A673 (cell line): ENCODE measurements around the gene KIAA0753. TPM values are rescaled to one million over a fixed set of nuclear protein-coding genes. Genes with fewer than 3 reads are reported as not detected.

ENCODE experiments used
- BruUV-seq: library from RNA; stranded (reverse); fragments of 400-500 nt; replicated peaks from 2 replicates; lab custom pipeline; 2021; lab: Mats Ljungman, UMichigan
- CTCF ChIA-PET: fragments of 300-600 bp; sonication (Branson Sonifier 250); formaldehyde crosslinking; loops from one replicate; lab custom pipeline; 2022; ENCODE audit warnings: antibody characterized with exemption; lab: Charles Lee
- POLR2A ChIA-PET: fragments of 300-600 bp; sonication (Branson Sonifier 250); formaldehyde crosslinking; loops from one replicate; lab custom pipeline; 2022; ENCODE audit warnings: antibody characterized with exemption; ENCODE audit not compliant: low non-redundant PET; lab: Charles Lee
- DNase-seq: peaks from one replicate; pipeline ENCODE4 v3.0.0-alpha.2; 2015; ENCODE audit warnings: low spot score
- H3K27ac ChIP-seq: fragments of 200-600 bp; sonication (generic); 2 replicates; pipeline ENCODE4 v1.5.1; 2016; ENCODE audit warnings: mixed run types, low read depth, mild to moderate bottlenecking, mixed read lengths, antibody characterized with exemption, low read length; ENCODE audit not compliant: poor library complexity, severe bottlenecking
- H3K27me3 ChIP-seq: fragments of 200-600 bp; sonication (generic); replicated peaks from 2 replicates; pipeline ENCODE4 v1.6.1; 2017; ENCODE audit warnings: mixed run types, low read depth, mild to moderate bottlenecking, mixed read lengths, antibody characterized with exemption, low read length; ENCODE audit not compliant: insufficient read depth, poor library complexity
- H3K36me3 ChIP-seq: fragments of 200-600 bp; sonication (generic); 2 replicates; pipeline ENCODE4 v1.6.1; 2016; ENCODE audit warnings: mixed run types, mild to moderate bottlenecking, mixed read lengths, antibody characterized with exemption, low read length; ENCODE audit not compliant: insufficient read depth, poor library complexity, severe bottlenecking
- H3K4me1 ChIP-seq: fragments of 200-600 bp; sonication (generic); 2 replicates; pipeline ENCODE4 v1.6.1; 2017; ENCODE audit warnings: mixed run types, mild to moderate bottlenecking, mixed read lengths, antibody characterized with exemption, low read length; ENCODE audit not compliant: insufficient read depth, poor library complexity, severe bottlenecking
- H3K4me3 ChIP-seq: fragments of 200-600 bp; sonication (generic); 2 replicates; pipeline ENCODE4 v1.5.1; 2016; ENCODE audit warnings: low read depth, mixed run types, mild to moderate bottlenecking, mixed read lengths, low read length; ENCODE audit not compliant: poor library complexity, severe bottlenecking
- H3K9me3 ChIP-seq: fragments of 200-600 bp; sonication (generic); 2 replicates; pipeline ENCODE4 v1.6.1; 2016; ENCODE audit warnings: mixed run types, low read depth, mild to moderate bottlenecking, mixed read lengths, antibody characterized with exemption, low read length; ENCODE audit not compliant: poor library complexity, severe bottlenecking
- CTCF ChIP-seq: fragments of 300-800, 200-600 bp; sonication (generic); conservative IDR thresholded peaks from 2 replicates; pipeline ENCODE4 v1.5.1; 2017; ENCODE audit warnings: low read depth, mild to moderate bottlenecking, antibody characterized with exemption, low read length, moderate library complexity, mixed read lengths
- EZH2 ChIP-seq: fragments of 200-600 bp; sonication (generic); IDR thresholded peaks from 2 replicates; pipeline ENCODE4 v1.6.1; 2017; ENCODE audit warnings: borderline replicate concordance, low read depth, mild to moderate bottlenecking, mixed read lengths, antibody characterized with exemption, low read length; ENCODE audit not compliant: poor library complexity, severe bottlenecking
- intact Hi-C: fragments of 100-400 bp; cut with micrococcal nuclease; formaldehyde crosslinking; loops from one replicate; pipeline ENCODE4 v1.10.0; 2022; ENCODE audit not compliant: unreplicated experiment
- total RNA-seq: library from RNA; stranded (reverse); gene quantifications from 2 replicates; pipeline ENCODE4 v1.2.3, GENCODE V29; 2021

KIAA0753 gene
- total RNA-seq, 1 experiment from 2014 or later = 41.2 TPM

- no TSS peak for BruUV-seq
- H3K27me3 ChIP-seq = peaks cover 26% of the 10 kb centered on the region
- no peak overlapping the region for H3K27ac ChIP-seq
- intact Hi-C loops = loop anchor here (10.0 kb wide), 2 partner anchors 167 to 227 kb away; partner anchors contain the start of gene TEKT1
- H3K4me3 ChIP-seq = no peak overlapping the region
- no peak for DNase-seq
- H3K9me3 ChIP-seq = no peaks in the 10 kb centered on the region
- H3K4me1 ChIP-seq = no peaks in the 10 kb centered on the region
- no peaks in the 10 kb centered on the region for H3K36me3 ChIP-seq
- ChIA-PET CTCF (no interaction called here), POLR2A (no interaction called here)
- TF ChIP-seq EZH2 = no peak
- no peak for TF ChIP-seq CTCF
These were observed 27.7 kb upstream of the KIAA0753 start for GRCh38 chr17:6668219-6668618.

- no TSS peak for BruUV-seq
- TF ChIP-seq CTCF (no peak), EZH2 (no peak)
- no peaks in the 10 kb centered on the region for H3K4me1 ChIP-seq
- H3K4me3 ChIP-seq = no peak overlapping the region
- H3K27ac ChIP-seq = no peak overlapping the region
- H3K9me3 ChIP-seq = no peaks in the 10 kb centered on the region
- POLR2A ChIA-PET = no interaction called here
- no peaks in the 10 kb centered on the region for H3K36me3 ChIP-seq
- CTCF ChIA-PET = interaction anchor here (0.6 kb wide), 1 partner anchor 177 kb away, joined by 3 read pairs; no protein-coding TSS in a partner anchor
- H3K27me3 ChIP-seq = peaks cover 27% of the 10 kb centered on the region
- intact Hi-C loops = loop anchor here (10.0 kb wide), 2 partner anchors 167 to 227 kb away; partner anchors contain the start of gene TEKT1
- no peak for DNase-seq
These were observed 27.0 kb upstream of the KIAA0753 start for GRCh38 chr17:6667516-6667915.

GRCh38 chr17:6666557-6666956 is 26.0 kb upstream of the KIAA0753 start:
- BruUV-seq = no TSS peak
- TF ChIP-seq EZH2 = no peak
- TF ChIP-seq CTCF = no peak
- no peak overlapping the region for H3K4me3 ChIP-seq
- no peaks in the 10 kb centered on the region for H3K9me3 ChIP-seq
- H3K27me3 ChIP-seq = peaks cover 33% of the 10 kb centered on the region
- H3K36me3 ChIP-seq = no peaks in the 10 kb centered on the region
- H3K4me1 ChIP-seq = no peaks in the 10 kb centered on the region
- POLR2A ChIA-PET = no interaction called here
- CTCF ChIA-PET = interaction anchor here (0.6 to 1.0 kb wide), 4 partner anchors 15 to 338 kb away, joined by 3 to 8 read pairs (median 4); no protein-coding TSS in a partner anchor
- intact Hi-C loops = loop anchor here (10.0 kb wide), 2 partner anchors 168 to 228 kb away; partner anchors contain the start of gene TEKT1
- no peak overlapping the region for H3K27ac ChIP-seq
- DNase-seq = no peak
